Activated naive CD4-positive, alpha-beta T cell treated with anti-CD3 and anti-CD28 coated beads, Interleukin-2, amount 10 ng/mL, durations not matched to agents 7 days and 5 days (primary cell): ENCODE measurements around the gene MARCOL.
"Not testable (repeated sequence)": the region's sequence is repeated elsewhere in the genome, so short reads cannot be mapped to it uniquely, and the experiment has no call there.

Source experiments
- CTCF ChIA-PET: fragments of 350-600 bp; sonication (Branson Sonifier 250); formaldehyde crosslinking; loops from one replicate; lab custom pipeline; 2021; ENCODE audit warnings: antibody characterized with exemption; lab: Charles Lee
- DNase-seq: peaks from one replicate; pipeline ENCODE4 v3.0.0-alpha.2; 2020
- H3K27ac Mint-ChIP-seq: one replicate; pipeline ENCODE4 v1.8.0; 2021; ENCODE audit warnings: mild to moderate bottlenecking, moderate library complexity, mixed read lengths
- H3K27me3 Mint-ChIP-seq: one replicate; pipeline ENCODE4 v1.8.0; 2021; ENCODE audit warnings: mild to moderate bottlenecking, mixed read lengths
- H3K36me3 Mint-ChIP-seq: one replicate; pipeline ENCODE4 v1.8.0; 2021; ENCODE audit warnings: mixed read lengths
- H3K4me1 Mint-ChIP-seq: one replicate; pipeline ENCODE4 v1.8.0; 2021; ENCODE audit warnings: mixed read lengths
- H3K4me3 Mint-ChIP-seq: one replicate; pipeline ENCODE4 v1.8.0; 2021; ENCODE audit warnings: mild to moderate bottlenecking, moderate library complexity, mixed read lengths
- H3K9me3 Mint-ChIP-seq: one replicate; pipeline ENCODE4 v1.8.0; 2021; ENCODE audit warnings: mixed read lengths

Gene MARCOL

GRCh38 chr5:148229840-148230239 is 8.5 kb upstream of the MARCOL start:
- CTCF ChIA-PET, result no interaction called here
- no peaks in the 10 kb centered on the region for H3K27me3 Mint-ChIP-seq
- H3K4me3 Mint-ChIP-seq, result no peak overlapping the region
- no peaks in the 10 kb centered on the region for H3K4me1 Mint-ChIP-seq
- DNase-seq, result no peak
- no peak overlapping the region for H3K27ac Mint-ChIP-seq
- no peaks in the 10 kb centered on the region for H3K9me3 Mint-ChIP-seq
- H3K36me3 Mint-ChIP-seq, result no peaks in the 10 kb centered on the region

- Mint-ChIP-seq H3K36me3 (no peaks in the 10 kb centered on the region), H3K4me3 (no peak overlapping the region), H3K4me1 (no peaks in the 10 kb centered on the region), H3K27ac (no peak overlapping the region), H3K9me3 (no peaks in the 10 kb centered on the region), H3K27me3 (no peaks in the 10 kb centered on the region)
- DNase-seq, result no peak
- CTCF ChIA-PET, result no interaction called here
These were observed 8.1 kb upstream of the MARCOL start for GRCh38 chr5:148230240-148230639.

- no peaks in the 10 kb centered on the region for H3K36me3 Mint-ChIP-seq
- no peak overlapping the region for H3K4me3 Mint-ChIP-seq
- no peak overlapping the region for H3K27ac Mint-ChIP-seq
- no peaks in the 10 kb centered on the region for H3K4me1 Mint-ChIP-seq
- CTCF ChIA-PET, result no interaction called here
- no peak for DNase-seq
- H3K27me3 Mint-ChIP-seq, result no peaks in the 10 kb centered on the region
- H3K9me3 Mint-ChIP-seq, result no peaks in the 10 kb centered on the region
These were observed 424 bp upstream of the MARCOL start for GRCh38 chr5:148237785-148238417.

GRCh38 chr5:148248894-148249293 is 10.6 kb downstream of the MARCOL start:
- Mint-ChIP-seq H3K4me1 (no peaks in the 10 kb centered on the region), H3K27ac (no peak overlapping the region), H3K27me3 (no peaks in the 10 kb centered on the region), H3K9me3 (no peaks in the 10 kb centered on the region), H3K36me3 (no peaks in the 10 kb centered on the region), H3K4me3 (no peak overlapping the region)
- no peak for DNase-seq
- CTCF ChIA-PET, result no interaction called here

GRCh38 chr5:148255456-148255855 is 17.1 kb downstream of the MARCOL start:
- DNase-seq, result no peak
- CTCF ChIA-PET, result no interaction called here
- Mint-ChIP-seq H3K4me3 (no peak overlapping the region), H3K4me1 (no peaks in the 10 kb centered on the region), H3K9me3 (peaks cover 19% of the 10 kb centered on the region), H3K27ac (no peak overlapping the region), H3K27me3 (no peaks in the 10 kb centered on the region), H3K36me3 (no peaks in the 10 kb centered on the region)

- no peaks in the 10 kb centered on the region for H3K36me3 Mint-ChIP-seq
- H3K4me3 Mint-ChIP-seq, result no peak overlapping the region
- H3K27me3 Mint-ChIP-seq, result no peaks in the 10 kb centered on the region
- no peaks in the 10 kb centered on the region for H3K4me1 Mint-ChIP-seq
- no peak overlapping the region for H3K27ac Mint-ChIP-seq
- no peak for DNase-seq
- CTCF ChIA-PET, result no interaction called here
- H3K9me3 Mint-ChIP-seq, result peaks cover 19% of the 10 kb centered on the region
These were observed 21.0 kb downstream of the MARCOL start for GRCh38 chr5:148259288-148259687.

GRCh38 chr5:148261221-148261620 is 22.9 kb downstream of the MARCOL start:
- H3K4me1 Mint-ChIP-seq, result no peaks in the 10 kb centered on the region

GRCh38 chr5:148267962-148268361 is 29.6 kb downstream of the MARCOL start:
- CTCF ChIA-PET, result no interaction called here
- DNase-seq, result no peak
- no peaks in the 10 kb centered on the region for H3K9me3 Mint-ChIP-seq
- no peaks in the 10 kb centered on the region for H3K27me3 Mint-ChIP-seq
- no peaks in the 10 kb centered on the region for H3K4me1 Mint-ChIP-seq
- H3K4me3 Mint-ChIP-seq, result no peak overlapping the region
- H3K27ac Mint-ChIP-seq, result no peak overlapping the region
- H3K36me3 Mint-ChIP-seq, result no peaks in the 10 kb centered on the region

More at GRCh38 chr5:148261221-148261620, 22.9 kb downstream of the MARCOL start:
- H3K4me3 Mint-ChIP-seq, result no peak overlapping the region
- CTCF ChIA-PET, result no interaction called here
- peaks cover 17% of the 10 kb centered on the region for H3K9me3 Mint-ChIP-seq
- DNase-seq, result no peak
- H3K36me3 Mint-ChIP-seq, result no peaks in the 10 kb centered on the region
- H3K27ac Mint-ChIP-seq, result no peak overlapping the region
- no peaks in the 10 kb centered on the region for H3K27me3 Mint-ChIP-seq

GRCh38 chr5:148268566-148268965 is 30.2 kb downstream of the MARCOL start, which contains the start of gene SPINK13:
Gene SPINK13, plus strand, starts transcription at chr5:148268794. Its CDS starts 1,279 bp downstream, at chr5:148270073.
- Mint-ChIP-seq H3K9me3 (no peaks in the 10 kb centered on the region), H3K4me1 (no peaks in the 10 kb centered on the region), H3K36me3 (no peaks in the 10 kb centered on the region), H3K27ac (no peak within 1 kb of the TSS), H3K27me3 (no peaks in the 10 kb centered on the region), H3K4me3 (no peak within 1 kb of the TSS)
- no peak for DNase-seq
- CTCF ChIA-PET, result no interaction called here

- H3K36me3 Mint-ChIP-seq, CTCF ChIA-PET: not testable (repeated sequence)
These were observed 36.8 kb downstream of the MARCOL start for GRCh38 chr5:148275129-148275528.

GRCh38 chr5:148280893-148281292 is 42.6 kb downstream of the MARCOL start:
- H3K27me3 Mint-ChIP-seq, H3K36me3 Mint-ChIP-seq, DNase-seq, H3K4me3 Mint-ChIP-seq, H3K9me3 Mint-ChIP-seq, H3K27ac Mint-ChIP-seq, CTCF ChIA-PET, H3K4me1 Mint-ChIP-seq: not testable (repeated sequence)

More at GRCh38 chr5:148275129-148275528, 36.8 kb downstream of the MARCOL start:
- not testable (repeated sequence) for DNase-seq, H3K4me3 Mint-ChIP-seq, H3K4me1 Mint-ChIP-seq, H3K27ac Mint-ChIP-seq, H3K9me3 Mint-ChIP-seq, H3K27me3 Mint-ChIP-seq

- H3K4me1 Mint-ChIP-seq, result not testable (repeated sequence)
These were observed 43.0 kb downstream of the MARCOL start for GRCh38 chr5:148281336-148281735.

GRCh38 chr5:148290271-148291195 is 52.2 kb downstream of the MARCOL start:
- Mint-ChIP-seq H3K4me1 (no peaks in the 10 kb centered on the region), H3K36me3 (no peaks in the 10 kb centered on the region), H3K27ac (no peak overlapping the region), H3K9me3 (no peaks in the 10 kb centered on the region), H3K27me3 (no peaks in the 10 kb centered on the region), H3K4me3 (no peak overlapping the region)
- DNase-seq, result no peak
- CTCF ChIA-PET, result interaction anchor here (0.8 to 1.3 kb wide), 4 partner anchors 9 to 440 kb away, joined by 3 to 5 read pairs (median 4); no protein-coding TSS in a partner anchor

More at GRCh38 chr5:148281336-148281735, 43.0 kb downstream of the MARCOL start:
- CTCF ChIA-PET, H3K36me3 Mint-ChIP-seq, H3K27me3 Mint-ChIP-seq, DNase-seq, H3K4me3 Mint-ChIP-seq, H3K9me3 Mint-ChIP-seq, H3K27ac Mint-ChIP-seq: not testable (repeated sequence)
